K562 (cell line): ENCODE data around the gene MDH2. TPM values are rescaled to one million over a fixed set of nuclear protein-coding genes. Genes with fewer than 3 reads are reported as not detected.

Source experiments
- BCL6 ChIP-seq: fragments of 250-450 bp; sonication (Bioruptor Pico); IDR thresholded peaks from 2 replicates; pipeline ENCODE4 v1.4.0; 2020
- BHLHE40 ChIP-seq: IDR thresholded peaks from 2 replicates; pipeline ENCODE4 v1.6.1; 2011; ENCODE audit warnings: low read length, improper control_type of control experiment
- CBX1 ChIP-seq: sonication (generic); IDR thresholded peaks from 2 replicates; pipeline ENCODE4 v1.6.1; 2016; ENCODE audit warnings: antibody characterized with exemption, low read depth, mild to moderate bottlenecking
- GATA2 ChIP-seq: sonication (generic); formaldehyde crosslinking; IDR thresholded peaks from 2 replicates; pipeline ENCODE4 v1.4.0; 2020; ENCODE audit warnings: mild to moderate bottlenecking, missing genetic modification reagents
- KDM5B ChIP-seq: fragments of 200-600 bp; sonication (generic); IDR thresholded peaks from 2 replicates; pipeline ENCODE4 v1.6.1; 2012; ENCODE audit warnings: low read depth, mild to moderate bottlenecking, moderate library complexity, low read length, control low read depth, inconsistent platforms; ENCODE audit not compliant: insufficient replicate concordance
- MCM3 ChIP-seq: fragments of 450-650 bp; IDR thresholded peaks from 2 replicates; pipeline ENCODE4 v1.6.1; 2016
- NR3C1 ChIP-seq: sonication (generic); formaldehyde crosslinking; IDR thresholded peaks from 2 replicates; pipeline ENCODE4 v1.8.1; 2022; ENCODE audit warnings: missing genetic modification reagents
- PPARD ChIP-seq: fragments of 250-450 bp; sonication (Bioruptor Pico); IDR thresholded peaks from 2 replicates; pipeline ENCODE4 v1.8.0; 2022; ENCODE audit warnings: inconsistent platforms, mild to moderate bottlenecking, moderate library complexity
- SETDB1 ChIP-seq: IDR thresholded peaks from one replicate; pipeline ENCODE4 v1.6.1; 2012; ENCODE audit warnings: low read length, control low read depth, inconsistent platforms
- SRSF1 ChIP-seq: fragments of 200-400 bp; formaldehyde crosslinking; IDR thresholded peaks from 2 replicates; pipeline ENCODE4 v1.6.1; 2017; ENCODE audit warnings: mild to moderate bottlenecking, low read depth, low read length, moderate library complexity
- TCF3 ChIP-seq: sonication (generic); formaldehyde crosslinking; IDR thresholded peaks from 2 replicates; pipeline ENCODE4 v1.4.0; 2020; ENCODE audit warnings: mild to moderate bottlenecking, missing genetic modification reagents
- TCF7L2 ChIP-seq: fragments of 150-350 bp; IDR thresholded peaks from 2 replicates; pipeline ENCODE4 v1.6.1; 2016; ENCODE audit warnings: low read depth, mild to moderate bottlenecking, low read length, moderate library complexity
- ZNF12 ChIP-seq: sonication (generic); formaldehyde crosslinking; IDR thresholded peaks from 2 replicates; pipeline ENCODE4 v1.4.0; 2020; ENCODE audit warnings: mild to moderate bottlenecking, missing genetic modification reagents
- ZNF197 ChIP-seq: fragments of 200-800 bp; sonication (Bioruptor generic); IDR thresholded peaks from 2 replicates; pipeline ENCODE4 v1.6.1; 2016; ENCODE audit warnings: low read depth, missing genetic modification characterization, missing compliant biosample characterization
- polyA plus RNA-seq, 8 experiments: library from polyadenylated mRNA; depleted of rRNA in 4 of 8; stranded (reverse) in 5 of 8; unstranded in 3 of 8; fragments of >200 nt; fragmentation: Nextera tagmentation in 2 of 8; fragmentation: Illumina TruSeq in 1 of 8; extraction: Ambion mirVana in 2 of 8; extraction: Trizol in 1 of 8; gene quantifications; 2 replicates each; pipeline versions ENCODE4 v1.2.1 to v1.2.3, GENCODE V29; 2011 to 2014; ENCODE audit warnings: inconsistent platforms in 1 of 8, missing spikeins in 1 of 8
- total RNA-seq, 7 experiments: library from RNA; depleted of rRNA in 6 of 7; stranded (reverse); fragments of >200 nt in 6 of 7; fragmentation: Illumina TruSeq in 2 of 7; extraction: Trizol in 2 of 7; gene quantifications; 2 replicates each; pipeline versions ENCODE4 v1.2.1 to v1.2.3, GENCODE V29; 2011 to 2021; ENCODE audit warnings: low replicate concordance in 1 of 7
- TF ChIP-seq, protein P1 (sequence below): fragments of 250-450 bp; sonication (Bioruptor Pico); IDR thresholded peaks from 2 replicates; pipeline ENCODE4 v1.5.1; 2021; ENCODE audit warnings: mild to moderate bottlenecking
- TF ChIP-seq, protein P2 (sequence below): fragments of 250-450 bp; sonication (Bioruptor Pico); IDR thresholded peaks from 2 replicates; pipeline ENCODE4 v1.8.0; 2021; ENCODE audit warnings: moderate library complexity, mild to moderate bottlenecking, inconsistent platforms
- TF ChIP-seq, protein P3 (sequence below): fragments of 450-650 bp; formaldehyde crosslinking; IDR thresholded peaks from 2 replicates; pipeline ENCODE4 v1.4.0; 2022; ENCODE audit warnings: mild to moderate bottlenecking, moderate library complexity
- TF ChIP-seq, protein P4 (sequence below): fragments of 200-400 bp; formaldehyde crosslinking; IDR thresholded peaks from 2 replicates; pipeline ENCODE4 v1.6.1; 2017; ENCODE audit warnings: mild to moderate bottlenecking, low read depth, low read length, moderate library complexity
- TF ChIP-seq, protein P5 (sequence below): fragments of 450-650 bp; IDR thresholded peaks from 2 replicates; pipeline ENCODE4 v1.6.1; 2018; ENCODE audit warnings: mild to moderate bottlenecking, low read depth; ENCODE audit not compliant: partially characterized antibody
- TF ChIP-seq, protein P6 (sequence below): IDR thresholded peaks from 3 replicates; pipeline ENCODE4 v1.6.1; 2011; ENCODE audit warnings: borderline replicate concordance, mild to moderate bottlenecking; ENCODE audit not compliant: insufficient read length, insufficient read depth

Gene MDH2
- total and polyA plus RNA-seq, 9 of the 15 experiments (the other 6 are each of a cell fraction or from before 2014, with no cell fraction given), result 106 to 701 (median 242) TPM

DNA sequence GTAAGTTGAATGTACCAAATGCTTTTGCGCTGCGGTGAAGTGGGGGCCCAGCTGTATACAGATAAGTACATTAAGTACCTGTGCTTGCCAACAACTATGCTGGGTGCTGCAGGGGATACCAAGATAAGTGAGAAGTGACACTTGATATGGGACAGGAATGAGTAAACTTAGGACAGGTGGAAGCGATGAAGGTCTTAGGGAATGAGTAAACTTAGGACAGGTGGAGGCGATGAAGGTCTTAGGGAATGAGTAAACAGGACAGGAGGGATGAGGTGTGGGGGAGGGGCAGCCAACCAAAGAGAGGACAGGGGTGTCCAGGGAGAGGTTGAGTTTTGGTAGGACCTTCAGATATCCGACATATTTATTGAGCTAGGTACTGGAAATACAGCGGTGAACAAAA is 1.4 kb downstream of the MDH2 start (continued):
- TF ChIP-seq TCF3 (CRISPR knock-in tag) (peak; percentile 31; the same call in 1 of the 2 replicates), MCM3 (no peak), ZNF197 (CRISPR knock-in tag) (no peak), NR3C1 (CRISPR knock-in tag) (no peak), ZNF12 (CRISPR knock-in tag) (no peak), SRSF1 (no peak), PPARD (no peak), KDM5B (no peak), BHLHE40 (no peak), CBX1 (no peak), TCF7L2 (no peak), SETDB1 (no peak), GATA2 (CRISPR knock-in tag) (no peak), BCL6 (CRISPR knock-in tag) (no peak)
- TF ChIP-seq, protein P1, sequence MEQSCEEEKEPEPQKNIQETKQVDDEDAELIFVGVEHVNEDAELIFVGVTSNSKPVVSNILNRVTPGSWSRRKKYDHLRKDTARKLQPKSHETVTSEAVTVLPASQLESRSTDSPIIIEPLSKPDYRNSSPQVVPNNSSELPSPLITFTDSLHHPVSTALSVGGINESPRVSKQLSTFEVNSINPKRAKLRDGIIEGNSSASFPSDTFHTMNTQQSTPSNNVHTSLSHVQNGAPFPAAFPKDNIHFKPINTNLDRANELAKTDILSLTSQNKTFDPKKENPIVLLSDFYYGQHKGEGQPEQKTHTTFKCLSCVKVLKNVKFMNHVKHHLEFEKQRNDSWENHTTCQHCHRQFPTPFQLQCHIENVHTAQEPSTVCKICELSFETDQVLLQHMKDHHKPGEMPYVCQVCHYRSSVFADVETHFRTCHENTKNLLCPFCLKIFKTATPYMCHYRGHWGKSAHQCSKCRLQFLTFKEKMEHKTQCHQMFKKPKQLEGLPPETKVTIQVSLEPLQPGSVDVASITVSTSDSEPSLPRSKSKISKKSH, result no peak
- TF ChIP-seq, protein P2, sequence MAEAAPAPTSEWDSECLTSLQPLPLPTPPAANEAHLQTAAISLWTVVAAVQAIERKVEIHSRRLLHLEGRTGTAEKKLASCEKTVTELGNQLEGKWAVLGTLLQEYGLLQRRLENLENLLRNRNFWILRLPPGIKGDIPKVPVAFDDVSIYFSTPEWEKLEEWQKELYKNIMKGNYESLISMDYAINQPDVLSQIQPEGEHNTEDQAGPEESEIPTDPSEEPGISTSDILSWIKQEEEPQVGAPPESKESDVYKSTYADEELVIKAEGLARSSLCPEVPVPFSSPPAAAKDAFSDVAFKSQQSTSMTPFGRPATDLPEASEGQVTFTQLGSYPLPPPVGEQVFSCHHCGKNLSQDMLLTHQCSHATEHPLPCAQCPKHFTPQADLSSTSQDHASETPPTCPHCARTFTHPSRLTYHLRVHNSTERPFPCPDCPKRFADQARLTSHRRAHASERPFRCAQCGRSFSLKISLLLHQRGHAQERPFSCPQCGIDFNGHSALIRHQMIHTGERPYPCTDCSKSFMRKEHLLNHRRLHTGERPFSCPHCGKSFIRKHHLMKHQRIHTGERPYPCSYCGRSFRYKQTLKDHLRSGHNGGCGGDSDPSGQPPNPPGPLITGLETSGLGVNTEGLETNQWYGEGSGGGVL (CRISPR knock-in tag), result no peak
- TF ChIP-seq, protein P3, sequence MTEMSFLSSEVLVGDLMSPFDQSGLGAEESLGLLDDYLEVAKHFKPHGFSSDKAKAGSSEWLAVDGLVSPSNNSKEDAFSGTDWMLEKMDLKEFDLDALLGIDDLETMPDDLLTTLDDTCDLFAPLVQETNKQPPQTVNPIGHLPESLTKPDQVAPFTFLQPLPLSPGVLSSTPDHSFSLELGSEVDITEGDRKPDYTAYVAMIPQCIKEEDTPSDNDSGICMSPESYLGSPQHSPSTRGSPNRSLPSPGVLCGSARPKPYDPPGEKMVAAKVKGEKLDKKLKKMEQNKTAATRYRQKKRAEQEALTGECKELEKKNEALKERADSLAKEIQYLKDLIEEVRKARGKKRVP (CRISPR knock-in tag), result no peak
- TF ChIP-seq, protein P4, sequence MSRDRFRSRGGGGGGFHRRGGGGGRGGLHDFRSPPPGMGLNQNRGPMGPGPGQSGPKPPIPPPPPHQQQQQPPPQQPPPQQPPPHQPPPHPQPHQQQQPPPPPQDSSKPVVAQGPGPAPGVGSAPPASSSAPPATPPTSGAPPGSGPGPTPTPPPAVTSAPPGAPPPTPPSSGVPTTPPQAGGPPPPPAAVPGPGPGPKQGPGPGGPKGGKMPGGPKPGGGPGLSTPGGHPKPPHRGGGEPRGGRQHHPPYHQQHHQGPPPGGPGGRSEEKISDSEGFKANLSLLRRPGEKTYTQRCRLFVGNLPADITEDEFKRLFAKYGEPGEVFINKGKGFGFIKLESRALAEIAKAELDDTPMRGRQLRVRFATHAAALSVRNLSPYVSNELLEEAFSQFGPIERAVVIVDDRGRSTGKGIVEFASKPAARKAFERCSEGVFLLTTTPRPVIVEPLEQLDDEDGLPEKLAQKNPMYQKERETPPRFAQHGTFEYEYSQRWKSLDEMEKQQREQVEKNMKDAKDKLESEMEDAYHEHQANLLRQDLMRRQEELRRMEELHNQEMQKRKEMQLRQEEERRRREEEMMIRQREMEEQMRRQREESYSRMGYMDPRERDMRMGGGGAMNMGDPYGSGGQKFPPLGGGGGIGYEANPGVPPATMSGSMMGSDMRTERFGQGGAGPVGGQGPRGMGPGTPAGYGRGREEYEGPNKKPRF, result no peak
- TF ChIP-seq, protein P5, sequence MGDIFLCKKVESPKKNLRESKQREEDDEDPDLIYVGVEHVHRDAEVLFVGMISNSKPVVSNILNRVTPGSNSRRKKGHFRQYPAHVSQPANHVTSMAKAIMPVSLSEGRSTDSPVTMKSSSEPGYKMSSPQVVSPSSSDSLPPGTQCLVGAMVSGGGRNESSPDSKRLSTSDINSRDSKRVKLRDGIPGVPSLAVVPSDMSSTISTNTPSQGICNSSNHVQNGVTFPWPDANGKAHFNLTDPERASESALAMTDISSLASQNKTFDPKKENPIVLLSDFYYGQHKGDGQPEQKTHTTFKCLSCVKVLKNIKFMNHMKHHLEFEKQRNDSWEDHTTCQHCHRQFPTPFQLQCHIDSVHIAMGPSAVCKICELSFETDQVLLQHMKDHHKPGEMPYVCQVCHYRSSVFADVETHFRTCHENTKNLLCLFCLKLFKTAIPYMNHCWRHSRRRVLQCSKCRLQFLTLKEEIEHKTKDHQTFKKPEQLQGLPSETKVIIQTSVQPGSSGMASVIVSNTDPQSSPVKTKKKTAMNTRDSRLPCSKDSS, result peak; percentile 23
- TF ChIP-seq, protein P6, sequence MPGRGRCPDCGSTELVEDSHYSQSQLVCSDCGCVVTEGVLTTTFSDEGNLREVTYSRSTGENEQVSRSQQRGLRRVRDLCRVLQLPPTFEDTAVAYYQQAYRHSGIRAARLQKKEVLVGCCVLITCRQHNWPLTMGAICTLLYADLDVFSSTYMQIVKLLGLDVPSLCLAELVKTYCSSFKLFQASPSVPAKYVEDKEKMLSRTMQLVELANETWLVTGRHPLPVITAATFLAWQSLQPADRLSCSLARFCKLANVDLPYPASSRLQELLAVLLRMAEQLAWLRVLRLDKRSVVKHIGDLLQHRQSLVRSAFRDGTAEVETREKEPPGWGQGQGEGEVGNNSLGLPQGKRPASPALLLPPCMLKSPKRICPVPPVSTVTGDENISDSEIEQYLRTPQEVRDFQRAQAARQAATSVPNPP, result no peak
